Natural killer cell (primary cell): ENCODE results near the gene PHLDB2. TPM values are rescaled to one million over a fixed set of nuclear protein-coding genes. Genes with fewer than 3 reads are reported as not detected.

Source experiments
- ATAC-seq, 3 donors: fragments of 150-1000 bp in 2 of 3; fragments of 200-7000 bp in 1 of 3; cut with Tn5 transposase; 1 replicate in 1 of 3; 2 replicates in 2 of 3; pipeline ENCODE4 v1.10.0; 2021; ENCODE audit warnings: mild to moderate bottlenecking in 2 of 3, moderate library complexity in 2 of 3
- DNase-seq, 2 donors: peaks; one replicate each; pipeline versions ENCODE4 v3.0.0 to v3.0.0-alpha.2; 2013 to 2021; ENCODE audit warnings: mixed read lengths in 1 of 2
- H3K27ac ChIP-seq: one replicate; pipeline ENCODE4 v1.5.1; 2013; ENCODE audit warnings: mild to moderate bottlenecking, low read length
- H3K27me3 ChIP-seq: one replicate; pipeline ENCODE4 v1.6.1; 2013; ENCODE audit warnings: low read length; ENCODE audit not compliant: control insufficient read depth, insufficient read depth
- H3K36me3 ChIP-seq: one replicate; pipeline ENCODE4 v1.6.1; 2013; ENCODE audit warnings: low read length; ENCODE audit not compliant: control insufficient read depth, insufficient read depth
- H3K4me1 ChIP-seq: one replicate; pipeline ENCODE4 v1.6.1; 2013; ENCODE audit warnings: low read length; ENCODE audit not compliant: control insufficient read depth, insufficient read depth
- H3K4me3 ChIP-seq: one replicate; pipeline ENCODE4 v1.5.1; 2013; ENCODE audit warnings: low read length
- H3K9me3 ChIP-seq: one replicate; pipeline ENCODE4 v1.6.1; 2013; ENCODE audit warnings: low read length; ENCODE audit not compliant: control insufficient read depth, insufficient read depth
- H3K27ac Mint-ChIP-seq, 2 donors: one replicate each; pipeline ENCODE4 v1.8.0; 2022; ENCODE audit warnings: mild to moderate bottlenecking in 2 of 2, mixed read lengths in 2 of 2, moderate library complexity in 1 of 2
- H3K27me3 Mint-ChIP-seq, 2 donors: one replicate each; pipeline ENCODE4 v1.8.0; 2022; ENCODE audit warnings: low read depth in 2 of 2, mixed read lengths in 2 of 2
- H3K36me3 Mint-ChIP-seq: one replicate; pipeline ENCODE4 v1.8.0; 2022; ENCODE audit warnings: mixed read lengths
- H3K4me1 Mint-ChIP-seq, 2 donors: one replicate each; pipeline ENCODE4 v1.8.0; 2022; ENCODE audit warnings: mixed read lengths in 2 of 2
- H3K4me3 Mint-ChIP-seq: one replicate; pipeline ENCODE4 v1.8.0; 2022; ENCODE audit warnings: mild to moderate bottlenecking, moderate library complexity, mixed read lengths
- H3K9me3 Mint-ChIP-seq, 2 donors: one replicate each; pipeline ENCODE4 v1.8.0; 2022; ENCODE audit warnings: mixed read lengths in 2 of 2
- whole genome bisulfite sequencing: methylation state at CpG from one replicate; pipeline ENCODE4 v1.1.7; 2013; ENCODE audit warnings: missing lambda C conversion rate; ENCODE audit not compliant: insufficient coverage; 5-methylcytosine and 5-hydroxymethylcytosine counted together
- intact Hi-C: fragments of 100-400 bp; cut with micrococcal nuclease; formaldehyde crosslinking; loops from one replicate; pipeline ENCODE4 v1.14.2; 2022
- total RNA-seq, 4 donors: library from RNA; stranded (reverse); fragments of 120-200 nt in 1 of 4; gene quantifications; one replicate each; pipeline versions ENCODE4 v1.2.3 to v1.2.4, GENCODE V29; 2013 to 2022
- TF ChIP-seq, protein P1 (sequence below): fragments of 200-600 bp; IDR thresholded peaks from one replicate; pipeline ENCODE4 v1.8.0; 2022; ENCODE audit warnings: antibody characterized with exemption

The PHLDB2 gene
- total RNA-seq, 3 donors from 2014 or later (not counting 1 experiment from before 2014, with no cell fraction given) = 63.3 to 93.4 (median 64.0) TPM

DNA sequence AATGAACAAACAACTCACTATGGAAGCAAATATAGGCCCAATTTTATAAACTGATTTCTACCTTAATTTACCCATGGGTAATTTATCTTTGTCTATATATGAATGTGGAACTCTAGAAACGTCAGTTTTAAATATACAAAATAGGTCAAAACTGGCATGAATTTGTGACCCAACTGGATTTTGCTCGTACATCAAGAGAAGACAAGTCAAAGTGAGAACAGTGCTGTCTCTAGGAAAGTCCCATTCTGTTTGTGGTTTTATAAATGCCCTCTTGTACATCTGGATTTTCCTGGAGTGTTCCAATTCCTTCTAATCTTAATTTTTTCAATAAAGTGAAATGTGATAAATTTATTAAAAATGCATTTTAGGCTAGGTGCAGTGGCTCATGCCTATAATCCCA lies 69.5 kb downstream of the PHLDB2 start:
- TF ChIP-seq, protein P1, sequence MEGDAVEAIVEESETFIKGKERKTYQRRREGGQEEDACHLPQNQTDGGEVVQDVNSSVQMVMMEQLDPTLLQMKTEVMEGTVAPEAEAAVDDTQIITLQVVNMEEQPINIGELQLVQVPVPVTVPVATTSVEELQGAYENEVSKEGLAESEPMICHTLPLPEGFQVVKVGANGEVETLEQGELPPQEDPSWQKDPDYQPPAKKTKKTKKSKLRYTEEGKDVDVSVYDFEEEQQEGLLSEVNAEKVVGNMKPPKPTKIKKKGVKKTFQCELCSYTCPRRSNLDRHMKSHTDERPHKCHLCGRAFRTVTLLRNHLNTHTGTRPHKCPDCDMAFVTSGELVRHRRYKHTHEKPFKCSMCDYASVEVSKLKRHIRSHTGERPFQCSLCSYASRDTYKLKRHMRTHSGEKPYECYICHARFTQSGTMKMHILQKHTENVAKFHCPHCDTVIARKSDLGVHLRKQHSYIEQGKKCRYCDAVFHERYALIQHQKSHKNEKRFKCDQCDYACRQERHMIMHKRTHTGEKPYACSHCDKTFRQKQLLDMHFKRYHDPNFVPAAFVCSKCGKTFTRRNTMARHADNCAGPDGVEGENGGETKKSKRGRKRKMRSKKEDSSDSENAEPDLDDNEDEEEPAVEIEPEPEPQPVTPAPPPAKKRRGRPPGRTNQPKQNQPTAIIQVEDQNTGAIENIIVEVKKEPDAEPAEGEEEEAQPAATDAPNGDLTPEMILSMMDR = no peak
- H3K4me1 Mint-ChIP-seq = peaks cover 25 to 30% of the 10 kb centered on the region in 2 donors

DNA sequence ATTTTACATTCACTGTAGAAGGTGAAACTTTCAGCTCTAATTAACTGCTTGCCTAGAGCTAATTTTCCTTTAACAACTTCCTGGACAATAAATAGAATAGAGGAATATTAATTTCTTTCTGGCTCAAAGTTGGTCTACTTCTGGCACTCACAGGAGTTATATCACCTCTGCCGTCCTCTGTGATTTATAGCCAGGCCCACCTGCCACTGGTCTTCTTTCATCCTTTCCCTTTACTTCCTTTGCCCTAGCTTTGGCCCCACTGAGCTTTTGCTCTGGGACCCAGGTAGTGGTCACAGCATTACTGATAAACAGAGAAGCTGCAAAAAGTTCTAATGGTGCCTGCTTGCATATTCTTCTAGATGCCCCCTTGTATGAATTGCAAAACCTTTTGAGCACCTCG lies 70.4 kb downstream of the PHLDB2 start:
- Mint-ChIP-seq H3K9me3 (no peaks in the 10 kb centered on the region), H3K36me3 (no peaks in the 10 kb centered on the region), H3K27ac (peak overlapping the region in 1 of 2 donors; percentile 71), H3K27me3 (no peaks in the 10 kb centered on the region), H3K4me1 (peaks cover 30 to 31% of the 10 kb centered on the region in 2 donors), H3K4me3 (no peak overlapping the region)
- H3K4me1 ChIP-seq = no peaks in the 10 kb centered on the region
- no peaks in the 10 kb centered on the region for H3K27me3 ChIP-seq
- no peak overlapping the region for H3K27ac ChIP-seq
- intact Hi-C loops = no loop called here
- TF ChIP-seq, protein P1 = no peak
- H3K4me3 ChIP-seq = no peak overlapping the region
- DNase-seq = no peak
- no peaks in the 10 kb centered on the region for H3K9me3 ChIP-seq
- WGBS = 80% methylated on average over 2 of the region's 2 CpGs
- peaks cover 5% of the 10 kb centered on the region for H3K36me3 ChIP-seq
- no peak for ATAC-seq

More for the DNA sequence above, 69.5 kb downstream of the PHLDB2 start:
- ATAC-seq (no peak), DNase-seq (no peak)
- H3K27me3 ChIP-seq = no peaks in the 10 kb centered on the region
- no peak overlapping the region for H3K4me3 ChIP-seq
- Mint-ChIP-seq H3K4me3 (no peak overlapping the region), H3K36me3 (peaks cover 3% of the 10 kb centered on the region), H3K27me3 (no peaks in the 10 kb centered on the region), H3K9me3 (no peaks in the 10 kb centered on the region), H3K27ac (no peak overlapping the region)
- WGBS = 64% methylated on average over 2 of the region's 2 CpGs
- intact Hi-C loops = no loop called here
- no peaks in the 10 kb centered on the region for H3K4me1 ChIP-seq
- peaks cover 5% of the 10 kb centered on the region for H3K36me3 ChIP-seq
- no peaks in the 10 kb centered on the region for H3K9me3 ChIP-seq
- no peak overlapping the region for H3K27ac ChIP-seq

DNA sequence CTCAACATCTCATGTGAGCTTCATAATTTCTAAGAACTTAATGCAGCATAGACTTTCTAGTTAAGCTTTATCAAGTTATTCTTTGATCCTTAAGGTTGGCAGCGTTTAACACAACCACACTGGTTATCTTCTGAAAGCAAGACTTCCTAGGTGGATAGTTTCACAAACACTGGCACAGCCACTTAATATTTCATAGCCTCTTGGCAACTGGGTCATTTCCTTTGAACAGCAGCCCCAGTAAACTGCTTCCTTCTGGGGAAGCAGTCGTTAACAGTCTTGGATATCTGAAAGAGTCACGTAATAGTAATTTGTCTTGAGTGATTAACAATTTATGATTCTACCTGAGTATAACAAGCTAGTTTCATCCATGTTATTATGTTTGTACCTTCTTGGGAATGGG lies 73.9 kb downstream of the PHLDB2 start:
- no peaks in the 10 kb centered on the region for H3K27me3 Mint-ChIP-seq
- no peaks in the 10 kb centered on the region for H3K27me3 ChIP-seq
- H3K4me3 ChIP-seq = no peak overlapping the region
- no peaks in the 10 kb centered on the region for H3K9me3 Mint-ChIP-seq
- H3K4me1 ChIP-seq = no peaks in the 10 kb centered on the region
- DNase-seq (no peak), ATAC-seq (no peak)
- 20% methylated on average over 2 of the region's 3 CpGs for WGBS
- peaks cover 8% of the 10 kb centered on the region for H3K36me3 Mint-ChIP-seq
- H3K27ac Mint-ChIP-seq = peak overlapping the region; percentile 14 to 21
- H3K4me3 Mint-ChIP-seq = no peak overlapping the region
- peaks cover 5% of the 10 kb centered on the region for H3K36me3 ChIP-seq
- no peaks in the 10 kb centered on the region for H3K9me3 ChIP-seq
- TF ChIP-seq, protein P1 = no peak
- intact Hi-C loops = no loop called here
- peaks cover 33 to 41% of the 10 kb centered on the region in 2 donors for H3K4me1 Mint-ChIP-seq
- H3K27ac ChIP-seq = no peak overlapping the region

DNA sequence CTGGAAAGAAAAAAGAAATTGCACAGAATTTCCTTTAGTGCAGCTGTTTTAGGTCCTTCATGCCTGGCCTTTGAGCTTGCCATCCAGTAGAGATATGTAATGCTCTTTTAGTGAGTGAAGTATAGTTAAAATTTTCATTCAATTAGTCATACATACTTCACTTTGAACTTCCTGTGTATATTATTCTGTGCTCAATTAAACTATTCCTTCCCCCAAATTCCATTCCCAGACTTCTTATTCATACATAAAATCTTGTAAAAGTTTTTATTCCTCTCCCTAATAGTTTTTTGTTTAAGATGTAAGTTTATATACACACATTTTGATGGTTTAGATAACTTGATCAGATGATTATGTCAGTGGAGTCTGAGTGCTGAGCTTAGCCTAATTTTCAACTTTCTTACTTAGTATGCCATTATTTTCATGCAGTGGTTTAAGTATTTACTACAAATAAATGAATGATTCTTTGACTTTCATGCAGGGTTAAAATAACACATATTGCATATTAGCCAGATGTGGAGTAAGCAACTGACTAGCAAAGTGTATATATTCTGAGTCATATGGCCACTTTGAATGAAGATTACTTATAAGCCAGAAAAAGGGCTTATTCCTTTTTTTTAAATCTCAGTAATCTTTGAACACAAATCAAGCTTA lies 77.3 kb downstream of the PHLDB2 start:
- no peaks in the 10 kb centered on the region for H3K4me1 ChIP-seq
- TF ChIP-seq, protein P1 = no peak
- no peaks in the 10 kb centered on the region for H3K27me3 ChIP-seq
- no peaks in the 10 kb centered on the region for H3K9me3 ChIP-seq
- ATAC-seq (no peak), DNase-seq (no peak)
- peaks cover 13% of the 10 kb centered on the region for H3K36me3 Mint-ChIP-seq
- peaks cover 19 to 31% of the 10 kb centered on the region in 2 donors for H3K4me1 Mint-ChIP-seq
- intact Hi-C loops = no loop called here
- H3K4me3 Mint-ChIP-seq = no peak overlapping the region
- H3K9me3 Mint-ChIP-seq = no peaks in the 10 kb centered on the region
- no peak overlapping the region for H3K27ac ChIP-seq
- no peaks in the 10 kb centered on the region for H3K27me3 Mint-ChIP-seq
- no peak overlapping the region for H3K4me3 ChIP-seq
- H3K27ac Mint-ChIP-seq = peak overlapping the region in 1 of 2 donors; percentile 72
- H3K36me3 ChIP-seq = peaks cover 20% of the 10 kb centered on the region
